WTC11 (cell line): Measurements from ENCODE around the gene GPATCH8. TPM values are rescaled to one million over a fixed set of nuclear protein-coding genes. Genes with fewer than 3 reads are reported as not detected.

Experiments used
- ATAC-seq: fragments of 200-7000 bp; cut with Tn5 transposase; 2 replicates; pipeline ENCODE4 v1.10.0; 2021; ENCODE audit warnings: mild to moderate bottlenecking, moderate library complexity
- CTCF ChIA-PET: fragments of 300-600 bp; sonication (Branson Sonifier 250); formaldehyde crosslinking; loops from one replicate; lab custom pipeline; 2021; ENCODE audit warnings: antibody characterized with exemption; lab: Charles Lee
- POLR2A ChIA-PET: fragments of 350-600 bp; sonication (Branson Sonifier 250); formaldehyde crosslinking; loops from one replicate; lab custom pipeline; 2021; ENCODE audit warnings: antibody characterized with exemption; lab: Charles Lee
- DNase-seq: peaks from one replicate; pipeline ENCODE4 v3.0.0; 2021; ENCODE audit warnings: low spot score
- H3K27ac Mint-ChIP-seq: 2 replicates; pipeline ENCODE4 v1.8.0; 2021; ENCODE audit warnings: mixed read lengths
- H3K27me3 Mint-ChIP-seq: 2 replicates; pipeline ENCODE4 v1.8.0; 2021; ENCODE audit warnings: low read depth, mild to moderate bottlenecking, moderate library complexity, mixed read lengths
- H3K36me3 Mint-ChIP-seq: 2 replicates; pipeline ENCODE4 v1.8.0; 2021; ENCODE audit warnings: mixed read lengths
- H3K4me1 Mint-ChIP-seq: 2 replicates; pipeline ENCODE4 v1.8.0; 2022; ENCODE audit warnings: mixed read lengths
- H3K4me3 Mint-ChIP-seq: 2 replicates; pipeline ENCODE4 v1.8.0; 2021; ENCODE audit warnings: mild to moderate bottlenecking, moderate library complexity, mixed read lengths
- H3K9me3 Mint-ChIP-seq: 2 replicates; pipeline ENCODE4 v1.8.0; 2021; ENCODE audit warnings: mixed read lengths
- AFF4 ChIP-seq: sonication (generic); formaldehyde crosslinking; IDR thresholded peaks from 2 replicates; pipeline ENCODE4 v1.8.1; 2023; ENCODE audit warnings: mild to moderate bottlenecking, missing genetic modification reagents, borderline replicate concordance
- ARID4B ChIP-seq: sonication (generic); formaldehyde crosslinking; IDR thresholded peaks from 2 replicates; pipeline ENCODE4 v1.8.0; 2023; ENCODE audit warnings: missing genetic modification reagents, mild to moderate bottlenecking, borderline replicate concordance
- ATF1 ChIP-seq: sonication (generic); formaldehyde crosslinking; IDR thresholded peaks from 2 replicates; pipeline ENCODE4 v1.8.1; 2023; ENCODE audit warnings: mild to moderate bottlenecking, moderate library complexity, missing genetic modification reagents
- E2F4 ChIP-seq: sonication (generic); formaldehyde crosslinking; IDR thresholded peaks from 2 replicates; pipeline ENCODE4 v1.8.1; 2022; ENCODE audit warnings: low read depth, mild to moderate bottlenecking, moderate library complexity, missing genetic modification reagents, borderline replicate concordance
- ELF4 ChIP-seq: sonication (generic); formaldehyde crosslinking; IDR thresholded peaks from 2 replicates; pipeline ENCODE4 v1.8.1; 2022; ENCODE audit warnings: low read depth, mild to moderate bottlenecking, moderate library complexity, missing genetic modification reagents
- ESRRA ChIP-seq: sonication (generic); formaldehyde crosslinking; IDR thresholded peaks from 2 replicates; pipeline ENCODE4 v1.8.1; 2022; ENCODE audit warnings: mild to moderate bottlenecking, missing genetic modification reagents, borderline replicate concordance
- FOXJ3 ChIP-seq: sonication (generic); formaldehyde crosslinking; IDR thresholded peaks from 2 replicates; pipeline ENCODE4 v1.9.0; 2021; ENCODE audit warnings: missing genetic modification reagents, mild to moderate bottlenecking, borderline replicate concordance
- FOXK1 ChIP-seq: sonication (generic); formaldehyde crosslinking; IDR thresholded peaks from 2 replicates; pipeline ENCODE4 v1.8.0; 2022; ENCODE audit warnings: mild to moderate bottlenecking, moderate library complexity, missing genetic modification reagents
- HMGXB4 ChIP-seq: sonication (generic); formaldehyde crosslinking; IDR thresholded peaks from 2 replicates; pipeline ENCODE4 v1.8.1; 2023; ENCODE audit warnings: mild to moderate bottlenecking, moderate library complexity, missing genetic modification reagents
- JAZF1 ChIP-seq: fragments of 250-450 bp; sonication (Bioruptor Pico); IDR thresholded peaks from 2 replicates; pipeline ENCODE4 v1.9.0; 2021; ENCODE audit warnings: moderate library complexity, mild to moderate bottlenecking, inconsistent platforms
- NFATC4 ChIP-seq: fragments of 250-450 bp; sonication (Bioruptor Pico); IDR thresholded peaks from 2 replicates; pipeline ENCODE4 v1.9.0; 2021; ENCODE audit warnings: mild to moderate bottlenecking
- SOX15 ChIP-seq: fragments of 250-450 bp; sonication (Bioruptor Pico); IDR thresholded peaks from 2 replicates; pipeline ENCODE4 v1.9.0; 2021; ENCODE audit warnings: mild to moderate bottlenecking
- ZBTB43 ChIP-seq: sonication (generic); formaldehyde crosslinking; IDR thresholded peaks from 2 replicates; pipeline ENCODE4 v1.8.1; 2023; ENCODE audit warnings: mild to moderate bottlenecking, missing genetic modification reagents
- ZNF317 ChIP-seq: sonication (generic); formaldehyde crosslinking; IDR thresholded peaks from 2 replicates; pipeline ENCODE4 v1.8.1; 2023; ENCODE audit warnings: low read depth, mild to moderate bottlenecking, moderate library complexity, missing genetic modification reagents, borderline replicate concordance
- ZNF425 ChIP-seq: fragments of 250-450 bp; sonication (Bioruptor Pico); conservative IDR thresholded peaks from 2 replicates; pipeline ENCODE4 v1.9.0; 2021; ENCODE audit warnings: mild to moderate bottlenecking
- ZSCAN18 ChIP-seq: fragments of 250-450 bp; sonication (Bioruptor Pico); IDR thresholded peaks from 2 replicates; pipeline ENCODE4 v2.1.2; 2022; ENCODE audit warnings: mild to moderate bottlenecking, moderate library complexity
- total RNA-seq: library from RNA; stranded (reverse); gene quantifications from 3 replicates; pipeline ENCODE4 v1.2.3, GENCODE V29; 2021

Gene GPATCH8
- total RNA-seq, 1 experiment from 2014 or later, result 51.9 TPM

- H3K4me1 Mint-ChIP-seq, result peaks cover 2% of the 10 kb centered on the region; the same call in 1 of the 2 replicates
- no peak overlapping the region for H3K4me3 Mint-ChIP-seq
- peaks cover 15% of the 10 kb centered on the region for H3K36me3 Mint-ChIP-seq
- no peak overlapping the region for H3K27ac Mint-ChIP-seq
- H3K27me3 Mint-ChIP-seq, result peaks cover 16% of the 10 kb centered on the region
- TF ChIP-seq ZSCAN18 (CRISPR knock-in tag) (no peak), AFF4 (CRISPR knock-in tag) (no peak), FOXJ3 (no peak), JAZF1 (CRISPR knock-in tag) (no peak)
- TF ChIP-seq, all 79 proteins: peak for 0
- peaks cover 30% of the 10 kb centered on the region for H3K9me3 Mint-ChIP-seq
- ATAC-seq, result no peak
- POLR2A ChIA-PET, result interaction anchor here (0.6 kb wide), 1 partner anchor 16 kb away, joined by 4 read pairs; no protein-coding TSS in a partner anchor
- DNase-seq, result no peak
- CTCF ChIA-PET, result interaction anchor here (0.6 to 1.3 kb wide), 4 partner anchors 9 to 329 kb away, joined by 3 read pairs; no protein-coding TSS in a partner anchor
Measured at GRCh38 chr17:44527954-44528353, 24.7 kb upstream of the GPATCH8 start.

- Mint-ChIP-seq H3K36me3 (peaks cover 15% of the 10 kb centered on the region), H3K9me3 (peaks cover 30% of the 10 kb centered on the region), H3K4me3 (no peak overlapping the region), H3K4me1 (peaks cover 2% of the 10 kb centered on the region; the same call in 1 of the 2 replicates), H3K27me3 (peaks cover 16% of the 10 kb centered on the region), H3K27ac (no peak overlapping the region)
- POLR2A ChIA-PET, result no interaction called here
- DNase-seq, result no peak
- CTCF ChIA-PET, result no interaction called here
- no peak for ATAC-seq
- no peak for TF ChIP-seq SOX15 (CRISPR knock-in tag)
- no peak for TF ChIP-seq ARID4B (CRISPR knock-in tag)
- no peak for TF ChIP-seq ZNF425 (CRISPR knock-in tag)
- no peak for TF ChIP-seq E2F4 (CRISPR knock-in tag)
- no peak for TF ChIP-seq ATF1 (CRISPR knock-in tag)
- TF ChIP-seq ZBTB43, result no peak
- no peak for TF ChIP-seq NFATC4 (CRISPR knock-in tag)
- no peak for TF ChIP-seq FOXK1 (CRISPR knock-in tag)
- TF ChIP-seq ELF4 (CRISPR knock-in tag), result no peak
- TF ChIP-seq HMGXB4 (CRISPR knock-in tag), result no peak
- TF ChIP-seq ESRRA (CRISPR knock-in tag), result no peak
- no peak for TF ChIP-seq ZNF317
Measured at GRCh38 chr17:44527102-44527501, 23.9 kb upstream of the GPATCH8 start.
